WTC11 (cell line): Measurements from ENCODE around the gene RDH11. TPM values are rescaled to one million over a fixed set of nuclear protein-coding genes. Genes with fewer than 3 reads are reported as not detected.
A peak's percentile ranks its signal among the peaks of the same experiment; 100 is the strongest.
"Not testable (repeated sequence)": the region's sequence is repeated elsewhere in the genome, so short reads cannot be mapped to it uniquely, and the experiment has no call there.

Experiments used
- ATAC-seq: fragments of 200-7000 bp; cut with Tn5 transposase; 2 replicates; pipeline ENCODE4 v1.10.0; 2021; ENCODE audit warnings: mild to moderate bottlenecking, moderate library complexity
- CTCF ChIA-PET: fragments of 300-600 bp; sonication (Branson Sonifier 250); formaldehyde crosslinking; loops from one replicate; lab custom pipeline; 2021; ENCODE audit warnings: antibody characterized with exemption; lab: Charles Lee
- POLR2A ChIA-PET: fragments of 350-600 bp; sonication (Branson Sonifier 250); formaldehyde crosslinking; loops from one replicate; lab custom pipeline; 2021; ENCODE audit warnings: antibody characterized with exemption; lab: Charles Lee
- DNase-seq: peaks from one replicate; pipeline ENCODE4 v3.0.0; 2021; ENCODE audit warnings: low spot score
- H3K27ac Mint-ChIP-seq: 2 replicates; pipeline ENCODE4 v1.8.0; 2021; ENCODE audit warnings: mixed read lengths
- H3K27me3 Mint-ChIP-seq: 2 replicates; pipeline ENCODE4 v1.8.0; 2021; ENCODE audit warnings: low read depth, mild to moderate bottlenecking, moderate library complexity, mixed read lengths
- H3K36me3 Mint-ChIP-seq: 2 replicates; pipeline ENCODE4 v1.8.0; 2021; ENCODE audit warnings: mixed read lengths
- H3K4me1 Mint-ChIP-seq: 2 replicates; pipeline ENCODE4 v1.8.0; 2022; ENCODE audit warnings: mixed read lengths
- H3K4me3 Mint-ChIP-seq: 2 replicates; pipeline ENCODE4 v1.8.0; 2021; ENCODE audit warnings: mild to moderate bottlenecking, moderate library complexity, mixed read lengths
- H3K9me3 Mint-ChIP-seq: 2 replicates; pipeline ENCODE4 v1.8.0; 2021; ENCODE audit warnings: mixed read lengths
- ATF2 ChIP-seq: sonication (generic); formaldehyde crosslinking; IDR thresholded peaks from 2 replicates; pipeline ENCODE4 v1.8.1; 2022; ENCODE audit warnings: low read depth, missing genetic modification reagents, borderline replicate concordance
- EMX1 ChIP-seq: fragments of 250-450 bp; sonication (Bioruptor Pico); IDR thresholded peaks from 2 replicates; pipeline ENCODE4 v1.8.0; 2021; ENCODE audit warnings: mild to moderate bottlenecking
- FOXJ3 ChIP-seq: sonication (generic); formaldehyde crosslinking; IDR thresholded peaks from 2 replicates; pipeline ENCODE4 v1.9.0; 2021; ENCODE audit warnings: missing genetic modification reagents, mild to moderate bottlenecking, borderline replicate concordance
- FOXP4 ChIP-seq: sonication (generic); formaldehyde crosslinking; IDR thresholded peaks from 2 replicates; pipeline ENCODE4 v1.8.0; 2022; ENCODE audit warnings: mild to moderate bottlenecking, missing genetic modification reagents
- GABPB1 ChIP-seq: sonication (generic); formaldehyde crosslinking; IDR thresholded peaks from 2 replicates; pipeline ENCODE4 v1.8.1; 2023; ENCODE audit warnings: mild to moderate bottlenecking, missing genetic modification reagents
- MAX ChIP-seq: sonication (generic); formaldehyde crosslinking; IDR thresholded peaks from 2 replicates; pipeline ENCODE4 v1.8.0; 2022; ENCODE audit warnings: mild to moderate bottlenecking, missing genetic modification reagents
- NFATC4 ChIP-seq: fragments of 250-450 bp; sonication (Bioruptor Pico); IDR thresholded peaks from 2 replicates; pipeline ENCODE4 v1.9.0; 2021; ENCODE audit warnings: mild to moderate bottlenecking
- SP1 ChIP-seq: sonication (generic); formaldehyde crosslinking; conservative IDR thresholded peaks from 2 replicates; pipeline ENCODE4 v1.8.1; 2022; ENCODE audit warnings: missing genetic modification reagents
- ZNF121 ChIP-seq: sonication (generic); formaldehyde crosslinking; IDR thresholded peaks from 2 replicates; pipeline ENCODE4 v1.8.0; 2023; ENCODE audit warnings: missing genetic modification reagents
- ZNF138 ChIP-seq: sonication (generic); formaldehyde crosslinking; conservative IDR thresholded peaks from 2 replicates; pipeline ENCODE4 v1.8.1; 2022; ENCODE audit warnings: mild to moderate bottlenecking, moderate library complexity, missing genetic modification reagents
- ZNF232 ChIP-seq: sonication (generic); formaldehyde crosslinking; IDR thresholded peaks from 2 replicates; pipeline ENCODE4 v1.8.0; 2022; ENCODE audit warnings: mild to moderate bottlenecking, missing genetic modification reagents
- ZNF425 ChIP-seq: fragments of 250-450 bp; sonication (Bioruptor Pico); conservative IDR thresholded peaks from 2 replicates; pipeline ENCODE4 v1.9.0; 2021; ENCODE audit warnings: mild to moderate bottlenecking
- total RNA-seq: library from RNA; stranded (reverse); gene quantifications from 3 replicates; pipeline ENCODE4 v1.2.3, GENCODE V29; 2021

The RDH11 gene
- total RNA-seq, 1 experiment from 2014 or later: 103 TPM

GRCh38 chr14:67719866-67720265 lies 24.3 kb upstream of the RDH11 start:
- ATAC-seq (no peak), DNase-seq (no peak)
- Mint-ChIP-seq H3K4me3 (no peak overlapping the region), H3K27ac (no peak overlapping the region), H3K27me3 (peaks cover 13% of the 10 kb centered on the region), H3K4me1 (no peaks in the 10 kb centered on the region; the same call in 1 of the 2 replicates), H3K36me3 (no peaks in the 10 kb centered on the region), H3K9me3 (no peaks in the 10 kb centered on the region)
- ChIA-PET CTCF (no interaction called here), POLR2A (no interaction called here)
- TF ChIP-seq ZNF232 (CRISPR knock-in tag) (no peak), ATF2 (CRISPR knock-in tag) (no peak), FOXJ3 (no peak), SP1 (CRISPR knock-in tag) (no peak)

GRCh38 chr14:67719385-67719784 lies 23.8 kb upstream of the RDH11 start:
- H3K9me3 Mint-ChIP-seq, H3K27ac Mint-ChIP-seq, CTCF ChIA-PET, ATAC-seq, POLR2A ChIA-PET, H3K36me3 Mint-ChIP-seq, H3K4me1 Mint-ChIP-seq, H3K4me3 Mint-ChIP-seq, DNase-seq: not testable (repeated sequence)
- peaks cover 13% of the 10 kb centered on the region for H3K27me3 Mint-ChIP-seq
- TF ChIP-seq ZNF121 (CRISPR knock-in tag): 0 out of 2 replicates have a peak, but pooled peaks have one; percentile 52

GRCh38 chr14:67718265-67718664 lies 22.7 kb upstream of the RDH11 start:
- no peak for ATAC-seq
- Mint-ChIP-seq H3K27ac (no peak overlapping the region), H3K4me3 (no peak overlapping the region), H3K9me3 (0 out of 2 replicates have a peak, but pooled peaks cover 4% of the 10 kb centered on the region), H3K27me3 (peaks cover 13% of the 10 kb centered on the region), H3K36me3 (no peaks in the 10 kb centered on the region), H3K4me1 (no peaks in the 10 kb centered on the region; the same call in 1 of the 2 replicates)
- no peak for DNase-seq
- TF ChIP-seq NFATC4 (CRISPR knock-in tag) (no peak), ATF2 (CRISPR knock-in tag) (no peak), GABPB1 (CRISPR knock-in tag) (peak; percentile 73)
- ChIA-PET POLR2A (no interaction called here), CTCF (no interaction called here)

GRCh38 chr14:67717048-67717447 lies 21.5 kb upstream of the RDH11 start:
- 0 out of 2 replicates have a peak, but pooled peaks cover 5% of the 10 kb centered on the region for H3K36me3 Mint-ChIP-seq
- no peak for TF ChIP-seq MAX (CRISPR knock-in tag)
- TF ChIP-seq EMX1 (CRISPR knock-in tag): no peak
- no peak for TF ChIP-seq ZNF138
- TF ChIP-seq GABPB1 (CRISPR knock-in tag): 0 out of 2 replicates have a peak, but pooled peaks have one; percentile 18
- TF ChIP-seq FOXP4: no peak
- no peak for TF ChIP-seq ZNF425 (CRISPR knock-in tag)
- ChIA-PET POLR2A (no interaction called here), CTCF (interaction anchor here (1.2 kb wide), 1 partner anchor 13 kb away, joined by 3 read pairs; no protein-coding TSS in a partner anchor)
- peaks cover 15% of the 10 kb centered on the region for H3K9me3 Mint-ChIP-seq
- no peaks in the 10 kb centered on the region; the same call in 1 of the 2 replicates for H3K4me1 Mint-ChIP-seq
- no peak overlapping the region for H3K4me3 Mint-ChIP-seq
- H3K27ac Mint-ChIP-seq: no peak overlapping the region
- no peak for ATAC-seq
- peaks cover 9% of the 10 kb centered on the region for H3K27me3 Mint-ChIP-seq
- DNase-seq: no peak
